HG03066 (cell line): Measurements from ENCODE around the gene DTNA.

Experiments used
- ATAC-seq: cut with Tn5 transposase; IDR thresholded peaks from one replicate; pipeline ENCODE4 v1.9.1; 2021; ENCODE audit warnings: low read depth; ENCODE audit not compliant: unreplicated experiment

Gene DTNA

GRCh38 chr18:34803877-34804400, 93.8 kb downstream of the DTNA start:
- ATAC-seq: no peak

- no peak for ATAC-seq
Measured at GRCh38 chr18:34805103-34805877, 95.2 kb downstream of the DTNA start.

GRCh38 chr18:34805878-34806351, 95.8 kb downstream of the DTNA start:
- ATAC-seq: no peak

GRCh38 chr18:34806527-34806926, 96.4 kb downstream of the DTNA start:
- ATAC-seq: no peak

DNA sequence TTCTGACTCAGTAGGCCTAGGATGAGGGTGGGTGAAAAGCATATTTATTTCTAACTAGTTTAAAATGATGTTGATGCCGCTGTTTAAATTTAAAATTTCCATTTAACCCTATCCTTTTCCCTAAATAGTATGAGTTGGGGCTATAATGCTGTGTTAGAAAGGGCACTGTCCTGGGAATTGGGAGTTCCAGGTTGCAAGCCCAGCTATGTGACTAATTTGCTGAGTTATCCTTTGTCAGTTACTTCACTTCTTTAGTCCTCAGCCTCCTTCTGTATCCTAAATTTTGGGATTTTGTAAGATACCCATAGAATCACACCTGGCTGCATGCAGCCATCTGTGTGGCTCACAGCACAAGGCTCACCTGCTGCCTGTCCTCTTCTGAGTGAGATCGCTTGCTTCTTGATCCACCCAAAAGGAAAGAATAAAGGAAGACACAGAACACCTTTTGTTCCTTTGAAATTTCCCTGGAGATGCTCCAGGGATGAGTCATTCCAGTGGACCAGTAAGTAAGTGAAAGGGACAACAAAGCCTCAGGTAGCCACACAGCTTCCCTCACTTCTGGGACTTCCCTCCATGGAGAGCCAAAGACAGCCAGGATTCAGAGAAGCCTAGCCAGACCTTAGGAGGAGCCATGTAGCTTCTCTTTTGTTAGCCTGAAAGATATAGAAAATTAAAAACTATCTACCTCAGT, 97.2 kb downstream of the DTNA start:
- ATAC-seq: no peak

DNA sequence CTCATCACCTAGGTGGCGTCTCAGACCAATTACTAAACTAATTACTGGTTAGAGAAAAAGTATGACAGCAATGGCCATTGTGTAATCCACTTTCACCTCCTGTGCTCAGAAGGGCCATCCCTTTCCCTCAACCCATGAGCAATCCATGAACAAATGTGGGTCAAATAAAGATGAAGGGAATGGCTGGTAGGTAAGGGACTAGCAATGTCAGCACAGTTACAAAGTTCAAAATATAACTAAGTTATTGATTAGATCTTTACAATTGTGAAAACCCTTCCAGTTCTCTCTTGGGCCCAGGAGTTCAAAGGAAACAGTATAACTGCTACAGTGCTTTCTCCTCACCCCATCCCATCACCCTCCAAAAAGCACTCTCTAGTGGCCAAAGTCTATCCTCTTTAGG, 98.3 kb downstream of the DTNA start:
- no peak for ATAC-seq

- no peak for ATAC-seq
Measured at GRCh38 chr18:34809451-34810072, 99.5 kb downstream of the DTNA start.

DNA sequence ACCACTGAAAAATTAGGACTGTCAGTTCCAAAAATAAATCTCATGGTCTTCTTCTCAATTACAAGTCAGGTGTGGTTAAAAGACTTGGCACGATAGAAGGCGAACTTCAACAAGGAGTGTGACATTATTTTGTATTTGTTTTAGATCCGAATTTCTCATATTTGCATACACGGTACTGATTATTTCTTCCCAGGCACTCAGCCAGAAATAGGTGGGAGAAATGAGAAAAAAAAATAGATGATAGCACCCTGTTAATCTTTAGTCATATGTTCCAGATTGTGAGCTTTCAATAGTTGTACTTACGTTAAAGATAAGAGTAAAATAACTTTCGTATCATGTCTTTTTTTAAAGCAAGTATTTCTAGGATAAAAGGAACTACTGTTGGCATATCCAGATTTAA, 106.1 kb downstream of the DTNA start:
- no peak for ATAC-seq

GRCh38 chr18:34817636-34818035, 107.5 kb downstream of the DTNA start:
- no peak for ATAC-seq

GRCh38 chr18:34818064-34818463, 108.0 kb downstream of the DTNA start:
- ATAC-seq: no peak

DNA sequence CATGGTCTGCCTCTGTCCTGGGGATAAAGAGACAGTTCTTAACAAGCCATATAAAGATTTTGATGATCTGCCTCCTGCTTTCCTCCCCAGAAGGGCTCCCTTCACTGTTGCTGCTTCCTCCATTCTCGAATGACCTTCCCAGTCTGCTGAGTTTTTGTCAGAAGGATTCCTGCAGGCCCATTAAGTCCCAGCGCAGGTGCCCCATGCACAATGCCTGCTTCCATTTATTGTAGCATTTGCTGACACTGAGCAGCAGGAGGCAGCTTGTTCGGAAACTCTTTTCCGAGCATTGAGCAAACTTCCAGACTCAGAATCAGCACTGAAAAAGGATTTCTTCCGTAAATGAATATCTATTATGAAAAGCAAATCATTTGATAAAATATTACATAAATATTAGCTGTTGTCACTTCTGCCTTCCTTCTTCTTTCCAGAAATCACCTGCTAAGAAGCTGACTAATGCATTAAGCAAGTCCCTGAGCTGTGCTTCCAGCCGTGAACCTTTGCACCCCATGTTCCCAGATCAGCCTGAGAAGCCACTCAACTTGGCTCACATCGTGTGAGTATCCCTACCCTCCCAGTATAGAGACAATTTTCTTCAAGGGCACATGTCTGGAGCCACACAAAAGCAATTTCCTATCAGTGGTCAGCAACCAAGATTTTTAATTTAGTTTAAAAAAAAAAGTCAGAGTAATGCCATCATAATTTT, 110.4 kb downstream of the DTNA start:
- no peak for ATAC-seq

GRCh38 chr18:34821669-34822210, 111.6 kb downstream of the DTNA start:
- no peak for ATAC-seq

GRCh38 chr18:34828093-34828492, 118.0 kb downstream of the DTNA start:
- no peak for ATAC-seq

- ATAC-seq: no peak
Measured at GRCh38 chr18:34834897-34835296, 124.8 kb downstream of the DTNA start.

GRCh38 chr18:34835466-34835865, 125.4 kb downstream of the DTNA start:
- ATAC-seq: no peak

GRCh38 chr18:34837769-34838272, 127.7 kb downstream of the DTNA start:
- no peak for ATAC-seq

DNA sequence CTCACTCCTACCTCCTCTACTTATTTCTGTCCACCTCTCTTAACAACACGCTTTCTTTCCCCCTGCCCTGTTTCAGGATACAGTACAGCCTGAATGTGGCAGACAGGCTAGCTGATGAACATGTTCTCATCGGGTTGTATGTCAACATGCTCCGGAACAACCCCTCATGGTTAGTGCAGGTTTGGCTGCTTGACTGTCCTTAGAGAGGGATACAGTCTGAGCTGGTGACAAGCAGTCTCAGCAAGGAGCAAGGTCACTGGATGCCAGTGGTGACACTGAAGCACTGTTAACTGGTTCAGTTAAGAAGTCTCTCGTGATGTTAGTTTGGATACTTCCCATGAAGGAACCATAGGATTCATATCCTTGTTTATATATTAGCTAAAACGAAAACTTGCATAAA, 128.6 kb downstream of the DTNA start:
- ATAC-seq: no peak

DNA sequence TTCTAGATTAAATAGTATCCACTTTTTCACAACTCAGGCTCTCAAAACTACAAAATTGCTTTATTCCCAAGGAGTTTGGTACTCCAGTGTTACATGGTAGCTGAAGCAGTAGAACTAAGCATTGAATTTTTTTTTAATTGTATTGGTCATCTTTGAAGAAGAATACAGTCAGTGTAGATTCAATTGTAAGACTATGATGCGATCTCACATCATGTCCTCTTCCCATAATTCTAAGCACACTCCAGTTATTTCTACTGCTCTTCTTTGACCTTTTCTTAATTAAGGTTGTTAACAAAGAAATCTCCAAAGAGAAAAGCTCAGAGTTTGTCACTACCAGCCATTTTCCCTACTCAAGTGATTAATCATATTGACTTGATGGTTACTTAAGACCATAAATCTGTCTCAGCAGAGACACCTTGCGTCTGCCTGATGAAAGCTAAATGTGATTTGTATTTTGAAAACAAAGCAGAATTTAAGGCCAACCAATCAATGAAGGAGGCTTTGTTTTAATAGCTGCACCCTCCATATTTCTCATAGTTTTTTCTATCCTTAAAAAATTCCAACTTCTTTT, 130.2 kb downstream of the DTNA start:
- no peak for ATAC-seq

DNA sequence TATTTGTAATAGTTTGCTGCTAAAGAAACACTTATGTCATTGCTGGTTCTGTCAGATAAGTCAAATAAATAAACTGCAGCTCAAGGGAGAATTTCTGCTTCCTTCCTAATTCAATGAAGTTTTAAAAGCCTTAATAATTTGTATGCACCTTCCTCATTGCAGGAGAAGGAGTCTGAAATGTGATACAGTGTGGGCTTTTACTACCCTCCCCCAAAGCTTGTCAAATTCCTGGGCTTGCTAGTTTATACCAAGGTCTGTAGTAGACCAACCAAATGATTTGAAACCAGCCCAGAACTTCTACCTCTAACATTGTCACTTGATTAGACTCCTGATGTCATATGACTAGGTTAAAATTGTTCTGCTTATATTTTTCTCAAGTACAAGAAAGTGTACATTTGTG, 131.8 kb downstream of the DTNA start:
- no peak for ATAC-seq

- no peak for ATAC-seq
Measured at GRCh38 chr18:34844072-34844471, 134.0 kb downstream of the DTNA start.
